ENCODE data around the gene SPIN1.

Gene SPIN1

GRCh38 chr9:88399966-88400365 lies 11.7 kb downstream of the SPIN1 start:
- Histone ChIP-seq H3K4me3 (ENCODE audit: low read depth in 1 of 5, low read length in 5 of 5) (no peak overlapping the region), H3K9me3 (ENCODE audit: control insufficient read depth in 5 of 5, low read length in 5 of 5) (no peaks in the 10 kb centered on the region), H3K36me3 (ENCODE audit: control insufficient read depth in 5 of 5, insufficient read depth in 5 of 5, low read length in 5 of 5) (peaks cover 0 to 5% (median 3%) of the 10 kb centered on the region in 5 donors), H3K27ac (ENCODE audit: low read depth, low read length) (no peak overlapping the region), H3K9ac (ENCODE audit: low read length in 5 of 5) (no peak overlapping the region), H3K4me1 (ENCODE audit: control insufficient read depth in 5 of 5, insufficient read depth in 5 of 5, low read length in 5 of 5) (peaks cover 0 to 5% (median 3%) of the 10 kb centered on the region in 5 donors), H3K27me3 (ENCODE audit: control insufficient read depth in 5 of 5, insufficient read depth in 4 of 5, low read length in 5 of 5) (no peaks in the 10 kb centered on the region)

DNA sequence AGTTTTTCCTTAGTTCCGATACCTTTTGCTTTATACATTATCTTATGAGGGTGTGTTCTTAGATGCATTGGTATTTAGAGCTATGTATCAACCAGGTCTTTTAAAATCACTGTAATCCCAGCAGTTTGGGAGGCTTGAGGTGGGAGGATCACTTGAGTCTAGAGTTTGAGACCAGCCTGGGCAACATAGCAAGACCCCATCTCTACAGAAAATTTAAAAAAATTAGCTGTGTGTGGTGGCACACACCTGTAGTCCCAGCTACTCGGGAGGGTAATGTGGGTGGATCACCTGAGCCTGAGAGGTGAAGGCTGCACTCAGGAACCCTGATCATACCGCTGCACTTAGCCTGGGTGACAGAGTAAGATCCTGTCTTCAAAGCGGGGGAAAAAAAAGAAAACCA lies 15.1 kb downstream of the SPIN1 start:
- Histone ChIP-seq H3K4me3 (ENCODE audit: low read depth in 1 of 5, low read length in 5 of 5) (no peak overlapping the region), H3K27ac (ENCODE audit: low read depth, low read length) (no peak overlapping the region), H3K9me3 (ENCODE audit: control insufficient read depth in 5 of 5, low read length in 5 of 5) (no peaks in the 10 kb centered on the region), H3K9ac (ENCODE audit: low read length in 5 of 5) (no peak overlapping the region), H3K36me3 (ENCODE audit: control insufficient read depth in 5 of 5, insufficient read depth in 5 of 5, low read length in 5 of 5) (peaks cover 0 to 5% (median 3%) of the 10 kb centered on the region in 5 donors), H3K27me3 (ENCODE audit: control insufficient read depth in 5 of 5, insufficient read depth in 4 of 5, low read length in 5 of 5) (no peaks in the 10 kb centered on the region), H3K4me1 (ENCODE audit: control insufficient read depth in 5 of 5, insufficient read depth in 5 of 5, low read length in 5 of 5) (peaks cover 0 to 5% (median 0%) of the 10 kb centered on the region in 5 donors)

DNA sequence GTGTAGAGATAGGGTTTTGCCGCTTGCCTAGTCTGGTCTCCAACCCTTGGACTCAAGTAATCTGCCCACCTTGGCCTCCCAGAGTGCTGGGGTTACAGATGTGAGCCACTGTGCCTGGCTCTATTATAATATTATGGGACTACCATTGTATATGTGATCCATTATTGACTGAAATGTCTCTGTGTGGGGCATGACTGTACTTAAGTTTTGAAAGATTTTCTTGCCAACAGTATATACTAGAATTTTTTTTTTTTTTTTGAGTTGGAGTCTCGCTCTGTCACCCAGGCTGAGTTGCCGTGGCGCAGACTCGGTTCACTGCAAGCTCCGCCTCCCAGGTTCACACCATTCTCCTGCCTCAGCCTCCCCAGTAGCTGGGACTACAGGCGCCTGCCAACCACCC lies 17.8 kb downstream of the SPIN1 start:
- no peaks in the 10 kb centered on the region for H3K9me3 ChIP-seq (ENCODE audit: control insufficient read depth in 5 of 5, low read length in 5 of 5)
- peaks cover 0 to 3% (median 0%) of the 10 kb centered on the region in 5 donors for H3K36me3 ChIP-seq (ENCODE audit: control insufficient read depth in 5 of 5, insufficient read depth in 5 of 5, low read length in 5 of 5)
- H3K4me3 ChIP-seq (ENCODE audit: low read depth in 1 of 5, low read length in 5 of 5), result no peak overlapping the region
- H3K9ac ChIP-seq (ENCODE audit: low read length in 5 of 5), result no peak overlapping the region
- H3K4me1 ChIP-seq (ENCODE audit: control insufficient read depth in 5 of 5, insufficient read depth in 5 of 5, low read length in 5 of 5), result no peaks in the 10 kb centered on the region
- H3K27ac ChIP-seq (ENCODE audit: low read depth, low read length), result no peak overlapping the region
- H3K27me3 ChIP-seq (ENCODE audit: control insufficient read depth in 5 of 5, insufficient read depth in 4 of 5, low read length in 5 of 5), result no peaks in the 10 kb centered on the region

GRCh38 chr9:88411471-88411870 lies 23.2 kb downstream of the SPIN1 start:
- Histone ChIP-seq H3K9ac (ENCODE audit: low read length in 5 of 5) (no peak overlapping the region), H3K9me3 (ENCODE audit: control insufficient read depth in 5 of 5, low read length in 5 of 5) (peaks cover 0 to 12% (median 8%) of the 10 kb centered on the region in 5 donors), H3K36me3 (ENCODE audit: control insufficient read depth in 5 of 5, insufficient read depth in 5 of 5, low read length in 5 of 5) (peaks cover 0 to 4% (median 2%) of the 10 kb centered on the region in 5 donors), H3K4me1 (ENCODE audit: control insufficient read depth in 5 of 5, insufficient read depth in 5 of 5, low read length in 5 of 5) (no peaks in the 10 kb centered on the region), H3K4me3 (ENCODE audit: low read depth in 1 of 5, low read length in 5 of 5) (no peak overlapping the region), H3K27me3 (ENCODE audit: control insufficient read depth in 5 of 5, insufficient read depth in 4 of 5, low read length in 5 of 5) (no peaks in the 10 kb centered on the region), H3K27ac (ENCODE audit: low read depth, low read length) (no peak overlapping the region)

GRCh38 chr9:88414298-88414697 lies 26.1 kb downstream of the SPIN1 start:
- Histone ChIP-seq H3K4me1 (ENCODE audit: control insufficient read depth in 5 of 5, insufficient read depth in 5 of 5, low read length in 5 of 5) (no peaks in the 10 kb centered on the region), H3K27me3 (ENCODE audit: control insufficient read depth in 5 of 5, insufficient read depth in 4 of 5, low read length in 5 of 5) (no peaks in the 10 kb centered on the region), H3K9me3 (ENCODE audit: control insufficient read depth in 5 of 5, low read length in 5 of 5) (peaks cover 2 to 21% (median 16%) of the 10 kb centered on the region in 5 donors), H3K27ac (ENCODE audit: low read depth, low read length) (no peak overlapping the region), H3K4me3 (ENCODE audit: low read depth in 1 of 5, low read length in 5 of 5) (no peak overlapping the region), H3K9ac (ENCODE audit: low read length in 5 of 5) (no peak overlapping the region), H3K36me3 (ENCODE audit: control insufficient read depth in 5 of 5, insufficient read depth in 5 of 5, low read length in 5 of 5) (peaks cover 0 to 16% (median 10%) of the 10 kb centered on the region in 5 donors)

- H3K27me3 ChIP-seq (ENCODE audit: control insufficient read depth in 5 of 5, insufficient read depth in 4 of 5, low read length in 5 of 5), result no peaks in the 10 kb centered on the region
- no peak overlapping the region for H3K9ac ChIP-seq (ENCODE audit: low read length in 5 of 5)
- peaks cover 6 to 30% (median 20%) of the 10 kb centered on the region in 5 donors for H3K9me3 ChIP-seq (ENCODE audit: control insufficient read depth in 5 of 5, low read length in 5 of 5)
- peaks cover 0 to 5% (median 0%) of the 10 kb centered on the region in 5 donors for H3K4me1 ChIP-seq (ENCODE audit: control insufficient read depth in 5 of 5, insufficient read depth in 5 of 5, low read length in 5 of 5)
- peaks cover 3 to 22% (median 11%) of the 10 kb centered on the region in 5 donors for H3K36me3 ChIP-seq (ENCODE audit: control insufficient read depth in 5 of 5, insufficient read depth in 5 of 5, low read length in 5 of 5)
- H3K27ac ChIP-seq (ENCODE audit: low read depth, low read length), result no peak overlapping the region
- H3K4me3 ChIP-seq (ENCODE audit: low read depth in 1 of 5, low read length in 5 of 5), result no peak overlapping the region
Observed at GRCh38 chr9:88418025-88418424, 29.8 kb downstream of the SPIN1 start.

DNA sequence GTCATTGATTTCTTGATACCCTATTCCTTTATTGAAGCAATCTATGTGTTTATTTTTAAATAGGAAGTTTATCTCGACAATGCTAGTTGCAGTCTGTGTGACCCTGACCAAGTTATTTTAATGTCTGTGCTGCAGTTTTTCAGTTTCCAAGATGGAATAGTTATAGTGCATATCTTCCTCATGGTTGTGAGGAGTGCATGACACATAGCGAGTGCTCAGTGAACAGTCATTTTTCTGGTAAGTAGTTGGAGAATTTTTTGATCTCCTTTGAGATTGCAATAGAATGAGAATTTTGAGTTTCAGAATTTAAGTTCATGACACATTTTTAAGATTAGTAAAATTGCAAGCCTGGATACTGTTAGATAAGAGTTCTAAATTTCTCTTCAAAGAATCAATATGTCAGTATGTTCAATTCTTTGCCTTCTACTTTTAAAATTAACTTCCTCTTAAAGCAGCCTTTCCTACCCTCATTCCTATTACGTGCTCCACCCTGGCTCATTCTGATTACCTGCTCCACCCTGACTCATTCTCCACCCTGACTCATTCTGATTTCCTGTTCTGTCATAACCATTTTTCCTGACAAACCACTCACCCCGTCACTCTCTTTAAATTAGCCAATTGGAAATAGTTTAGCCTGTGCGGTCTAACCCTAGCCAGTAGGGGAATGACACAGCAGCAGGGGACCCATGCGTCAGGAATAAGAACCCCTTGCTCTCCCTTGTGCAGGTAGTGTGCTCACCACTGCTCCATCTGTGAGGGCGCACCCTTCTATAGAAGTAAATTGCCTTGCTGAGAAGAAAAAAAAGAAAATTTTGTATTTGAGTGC lies 30.7 kb downstream of the SPIN1 start:
- H3K4me3 ChIP-seq (ENCODE audit: low read depth in 1 of 5, low read length in 5 of 5), result no peak overlapping the region
- peaks cover 3 to 23% (median 11%) of the 10 kb centered on the region in 5 donors for H3K36me3 ChIP-seq (ENCODE audit: control insufficient read depth in 5 of 5, insufficient read depth in 5 of 5, low read length in 5 of 5)
- H3K9me3 ChIP-seq (ENCODE audit: control insufficient read depth in 5 of 5, low read length in 5 of 5), result peaks cover 6 to 28% (median 18%) of the 10 kb centered on the region in 5 donors
- H3K9ac ChIP-seq (ENCODE audit: low read length in 5 of 5), result no peak overlapping the region
- peaks cover 0 to 5% (median 0%) of the 10 kb centered on the region in 5 donors for H3K4me1 ChIP-seq (ENCODE audit: control insufficient read depth in 5 of 5, insufficient read depth in 5 of 5, low read length in 5 of 5)
- H3K27ac ChIP-seq (ENCODE audit: low read depth, low read length), result no peak overlapping the region
- no peaks in the 10 kb centered on the region for H3K27me3 ChIP-seq (ENCODE audit: control insufficient read depth in 5 of 5, insufficient read depth in 4 of 5, low read length in 5 of 5)

GRCh38 chr9:88420227-88420626 lies 32.0 kb downstream of the SPIN1 start:
- peaks cover 0 to 5% (median 0%) of the 10 kb centered on the region in 5 donors for H3K4me1 ChIP-seq (ENCODE audit: control insufficient read depth in 5 of 5, insufficient read depth in 5 of 5, low read length in 5 of 5)
- H3K27me3 ChIP-seq (ENCODE audit: control insufficient read depth in 5 of 5, insufficient read depth in 4 of 5, low read length in 5 of 5), result no peaks in the 10 kb centered on the region
- no peak overlapping the region for H3K4me3 ChIP-seq (ENCODE audit: low read depth in 1 of 5, low read length in 5 of 5)
- H3K9me3 ChIP-seq (ENCODE audit: control insufficient read depth in 5 of 5, low read length in 5 of 5), result peaks cover 6 to 19% (median 12%) of the 10 kb centered on the region in 5 donors
- H3K27ac ChIP-seq (ENCODE audit: low read depth, low read length), result no peak overlapping the region
- H3K36me3 ChIP-seq (ENCODE audit: control insufficient read depth in 5 of 5, insufficient read depth in 5 of 5, low read length in 5 of 5), result peaks cover 3 to 22% (median 11%) of the 10 kb centered on the region in 5 donors
- no peak overlapping the region for H3K9ac ChIP-seq (ENCODE audit: low read length in 5 of 5)

DNA sequence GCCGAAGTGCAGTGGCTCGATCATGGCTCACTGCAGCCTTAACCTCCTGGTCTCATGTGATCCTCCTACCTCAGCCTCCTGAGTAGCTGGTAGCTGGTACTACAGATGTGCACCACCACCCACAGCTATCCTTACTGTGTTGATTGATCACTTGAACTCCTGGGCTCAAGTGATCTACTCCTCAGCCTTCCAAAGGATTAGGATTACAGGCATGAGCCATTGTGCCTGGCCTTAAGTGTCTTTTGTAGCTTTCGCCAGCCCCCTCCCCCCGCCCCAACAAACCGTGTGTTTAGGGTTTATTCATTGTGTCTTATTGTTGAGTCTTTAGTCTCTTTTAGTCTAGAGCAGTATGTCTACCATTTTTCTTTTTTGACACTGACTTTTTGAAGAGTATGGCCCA lies 33.1 kb downstream of the SPIN1 start:
- Histone ChIP-seq H3K27ac (ENCODE audit: low read depth, low read length) (no peak overlapping the region), H3K36me3 (ENCODE audit: control insufficient read depth in 5 of 5, insufficient read depth in 5 of 5, low read length in 5 of 5) (peaks cover 3 to 22% (median 11%) of the 10 kb centered on the region in 5 donors), H3K9me3 (ENCODE audit: control insufficient read depth in 5 of 5, low read length in 5 of 5) (peaks cover 6 to 19% (median 12%) of the 10 kb centered on the region in 5 donors), H3K4me1 (ENCODE audit: control insufficient read depth in 5 of 5, insufficient read depth in 5 of 5, low read length in 5 of 5) (peaks cover 0 to 14% (median 7%) of the 10 kb centered on the region in 5 donors), H3K27me3 (ENCODE audit: control insufficient read depth in 5 of 5, insufficient read depth in 4 of 5, low read length in 5 of 5) (no peaks in the 10 kb centered on the region), H3K4me3 (ENCODE audit: low read depth in 1 of 5, low read length in 5 of 5) (no peak overlapping the region), H3K9ac (ENCODE audit: low read length in 5 of 5) (no peak overlapping the region)

DNA sequence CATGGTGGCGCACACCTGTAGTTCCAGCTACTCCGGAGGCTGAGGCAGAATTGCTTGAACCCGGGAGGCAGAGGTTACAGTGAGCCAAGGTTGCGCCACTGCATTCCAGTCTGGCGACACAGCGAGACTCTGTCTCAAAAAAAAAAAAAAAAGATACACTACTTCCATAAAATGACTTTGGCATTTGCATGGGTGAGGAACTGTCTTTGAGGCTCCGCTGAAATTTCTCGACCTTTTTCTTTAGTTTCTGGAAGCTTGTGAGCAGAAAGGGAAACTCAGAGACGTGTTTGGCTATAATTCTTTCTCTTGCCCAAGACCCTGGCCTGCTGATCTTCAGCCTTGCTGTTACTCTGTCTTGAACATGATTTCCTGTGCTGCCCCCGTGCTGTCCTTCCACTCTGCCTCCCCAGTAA lies 37.3 kb downstream of the SPIN1 start:
- Histone ChIP-seq H3K9me3 (ENCODE audit: control insufficient read depth in 5 of 5, low read length in 5 of 5) (no peaks in the 10 kb centered on the region), H3K9ac (ENCODE audit: low read length in 5 of 5) (no peak overlapping the region), H3K36me3 (ENCODE audit: control insufficient read depth in 5 of 5, insufficient read depth in 5 of 5, low read length in 5 of 5) (peaks cover 7 to 17% (median 15%) of the 10 kb centered on the region in 5 donors), H3K4me3 (ENCODE audit: low read depth in 1 of 5, low read length in 5 of 5) (no peak overlapping the region), H3K27me3 (ENCODE audit: control insufficient read depth in 5 of 5, insufficient read depth in 4 of 5, low read length in 5 of 5) (no peaks in the 10 kb centered on the region), H3K27ac (ENCODE audit: low read depth, low read length) (peak overlapping the region; percentile 38), H3K4me1 (ENCODE audit: control insufficient read depth in 5 of 5, insufficient read depth in 5 of 5, low read length in 5 of 5) (peaks cover 0 to 11% (median 7%) of the 10 kb centered on the region in 5 donors)
